AG04450 (cell line): ENCODE results near the gene PHRF1. TPM values are rescaled to one million over a fixed set of nuclear protein-coding genes. Genes with fewer than 3 reads are reported as not detected.

Source experiments
- CTCF ChIA-PET: fragments of 300-600, 350-600 bp; formaldehyde crosslinking; extraction: SDS; loops from one replicate; lab custom pipeline; 2022; ENCODE audit warnings: antibody characterized with exemption, inconsistent platforms; lab: Charles Lee
- POLR2A ChIA-PET: fragments of 350-600 bp; formaldehyde crosslinking; extraction: SDS; loops from one replicate; lab custom pipeline; 2021; ENCODE audit warnings: antibody characterized with exemption, inconsistent platforms; lab: Yijun Ruan, JAX
- DNase-seq: peaks from one replicate; pipeline ENCODE4 v3.0.0-alpha.2; 2011; ENCODE audit warnings: low read depth, low spot score
- H3K27ac ChIP-seq: one replicate; pipeline ENCODE4 v1.5.1; 2012; ENCODE audit warnings: low read depth, low read length, control low read depth
- H3K27me3 ChIP-seq: one replicate; pipeline ENCODE4 v1.6.0; 2012; ENCODE audit warnings: low read length; ENCODE audit not compliant: control insufficient read depth, insufficient read depth
- H3K4me3 ChIP-seq: 2 replicates; pipeline ENCODE4 v1.5.1; 2011; ENCODE audit warnings: mild to moderate bottlenecking, low read depth, low read length, control low read depth
- H3K9me3 ChIP-seq: 2 replicates; pipeline ENCODE4 v1.5.1; 2012; ENCODE audit warnings: low read length; ENCODE audit not compliant: control insufficient read depth, insufficient read depth
- CTCF ChIP-seq: IDR thresholded peaks from 2 replicates; pipeline ENCODE4 v1.5.1; 2011; ENCODE audit warnings: low read depth, low read length, control low read depth, inconsistent platforms
- polyA plus RNA-seq: library from polyadenylated mRNA; depleted of rRNA; stranded (reverse); fragments of >200 nt; gene quantifications from 2 replicates; pipeline ENCODE4 v1.2.3, GENCODE V29; 2011

The PHRF1 gene
- polyA plus RNA-seq, 1 experiment, result 7.3 TPM

GRCh38 chr11:554428-555226, 21.6 kb upstream of the PHRF1 start:
- DNase-seq, result no peak
- H3K27me3 ChIP-seq, result peaks cover 45% of the 10 kb centered on the region
- peaks cover 3% of the 10 kb centered on the region; the same call in 1 of the 2 replicates for H3K9me3 ChIP-seq
- ChIA-PET CTCF (interaction anchor here (0.7 to 2.2 kb wide), 6 partner anchors 9 to 229 kb away, joined by 3 to 8 read pairs (median 6); no protein-coding TSS in a partner anchor), POLR2A (no interaction called here)
- peak; percentile 51 for TF ChIP-seq CTCF
- no peak overlapping the region for H3K27ac ChIP-seq
- H3K4me3 ChIP-seq, result no peak overlapping the region

GRCh38 chr11:555227-555779, 21.0 kb upstream of the PHRF1 start:
- POLR2A ChIA-PET, result interaction anchor here (1.0 kb wide), 1 partner anchor 12 kb away, joined by 3 read pairs; no protein-coding TSS in a partner anchor
- Histone ChIP-seq H3K4me3 (no peak overlapping the region), H3K27me3 (peaks cover 45% of the 10 kb centered on the region), H3K27ac (no peak overlapping the region), H3K9me3 (peaks cover 3% of the 10 kb centered on the region; the same call in 1 of the 2 replicates)
- CTCF ChIA-PET, result interaction anchor here (0.8 to 2.2 kb wide), 5 partner anchors 10 to 229 kb away, joined by 3 to 8 read pairs (median 6); no protein-coding TSS in a partner anchor
- TF ChIP-seq CTCF, result no peak
- DNase-seq, result no peak

GRCh38 chr11:555780-556661, 20.2 kb upstream of the PHRF1 start:
- peaks cover 45% of the 10 kb centered on the region for H3K27me3 ChIP-seq
- ChIA-PET CTCF (interaction anchor here (1.5 to 2.2 kb wide), 3 partner anchors 11 to 171 kb away, joined by 5 to 8 read pairs (median 7); no protein-coding TSS in a partner anchor), POLR2A (interaction anchor here (1.0 to 1.3 kb wide), 2 partner anchors 12 to 20 kb away, joined by 3 to 4 read pairs; partner anchors contain the start of gene PHRF1)
- no peak for TF ChIP-seq CTCF
- DNase-seq, result no peak
- no peak overlapping the region for H3K27ac ChIP-seq
- peaks cover 3% of the 10 kb centered on the region; the same call in 1 of the 2 replicates for H3K9me3 ChIP-seq
- H3K4me3 ChIP-seq, result no peak overlapping the region

GRCh38 chr11:556662-557256, 19.5 kb upstream of the PHRF1 start:
- Histone ChIP-seq H3K27me3 (peaks cover 45% of the 10 kb centered on the region), H3K4me3 (no peak overlapping the region), H3K9me3 (peaks cover 3% of the 10 kb centered on the region; the same call in 1 of the 2 replicates), H3K27ac (no peak overlapping the region)
- DNase-seq, result no peak
- ChIA-PET POLR2A (interaction anchor here (1.0 to 1.3 kb wide), 2 partner anchors 11 to 19 kb away, joined by 3 to 4 read pairs; partner anchors contain the start of gene PHRF1), CTCF (interaction anchor here (1.2 kb wide), 1 partner anchor 21 kb away, joined by 3 read pairs; no protein-coding TSS in a partner anchor)
- no peak for TF ChIP-seq CTCF
